A172 (cell line): ENCODE data around the gene RASSF5. TPM values are rescaled to one million over a fixed set of nuclear protein-coding genes. Genes with fewer than 3 reads are reported as not detected.
A peak's percentile ranks its signal among the peaks of the same experiment; 100 is the strongest.
"Not testable (repeated sequence)": the region's sequence is repeated elsewhere in the genome, so short reads cannot be mapped to it uniquely, and the experiment has no call there.

ENCODE experiments used
- DNase-seq: peaks from one replicate; pipeline ENCODE4 v3.0.0-alpha.2; 2015; ENCODE audit warnings: low spot score
- total RNA-seq: library from RNA; depleted of rRNA; stranded (reverse); fragments of >200 nt; shearing (Covaris generic); gene quantifications from 2 replicates; pipeline ENCODE4 v1.2.3, GENCODE V29; 2014

Gene RASSF5
- total RNA-seq, 1 experiment from 2014 or later, result 5.8 TPM

DNA sequence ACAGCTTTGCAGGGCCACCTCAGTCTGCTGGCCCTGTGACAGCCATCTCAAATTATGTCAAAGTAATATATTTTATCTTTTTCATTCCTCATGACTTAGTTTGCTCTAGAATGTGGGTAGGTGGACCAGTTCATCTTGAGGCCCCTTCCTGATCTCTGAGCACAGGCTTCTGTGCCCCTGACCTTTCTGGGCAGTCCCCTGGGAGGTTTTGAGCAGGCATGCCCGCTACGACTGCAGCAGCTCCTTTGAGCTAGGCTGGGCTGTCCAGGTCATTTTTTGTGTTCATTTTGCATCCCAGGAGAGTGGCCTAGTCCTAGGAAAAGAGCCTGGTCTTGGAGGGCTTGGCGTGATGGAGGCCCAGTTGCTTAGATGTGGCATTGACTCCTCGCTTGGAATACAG is 62.2 kb downstream of the RASSF5 start:
- DNase-seq, result no peak

DNA sequence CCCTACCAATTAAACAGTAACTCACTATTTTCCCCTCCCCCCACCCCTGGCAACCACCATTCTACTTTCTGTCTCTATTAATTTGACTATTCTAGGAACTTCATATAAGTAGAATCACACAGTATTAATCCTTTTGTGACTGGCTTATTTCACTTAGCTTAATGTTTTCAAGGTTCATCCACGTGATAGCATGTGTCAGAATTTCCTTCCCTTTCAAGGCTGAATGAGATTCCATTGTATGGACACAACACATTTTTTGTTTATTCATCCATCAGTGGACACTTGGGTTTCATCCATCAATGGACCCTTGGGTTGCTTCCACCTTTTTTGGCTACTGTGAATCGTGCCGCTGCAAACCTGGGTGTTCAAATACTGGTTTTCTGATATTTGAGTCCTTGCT is 63.2 kb downstream of the RASSF5 start:
- no peak for DNase-seq

DNA sequence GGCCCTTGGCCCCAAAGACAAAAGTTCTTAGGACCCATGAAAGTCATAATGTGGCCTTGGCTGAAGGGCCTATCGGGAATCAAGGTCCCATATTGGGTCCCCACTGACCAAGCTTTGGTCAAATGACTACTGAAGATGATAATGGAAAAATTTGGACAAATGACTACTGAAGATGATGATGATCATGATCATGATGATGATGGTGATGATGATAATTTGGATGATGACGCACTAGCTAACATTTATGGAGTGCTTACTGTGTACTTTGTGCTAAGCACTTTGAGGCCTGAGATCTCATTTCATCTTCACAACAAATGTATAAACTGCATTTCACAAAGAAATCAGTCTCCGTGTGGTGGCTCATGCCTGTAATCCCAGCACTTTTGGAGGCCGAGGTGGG is 65.5 kb downstream of the RASSF5 start:
- no peak for DNase-seq

DNA sequence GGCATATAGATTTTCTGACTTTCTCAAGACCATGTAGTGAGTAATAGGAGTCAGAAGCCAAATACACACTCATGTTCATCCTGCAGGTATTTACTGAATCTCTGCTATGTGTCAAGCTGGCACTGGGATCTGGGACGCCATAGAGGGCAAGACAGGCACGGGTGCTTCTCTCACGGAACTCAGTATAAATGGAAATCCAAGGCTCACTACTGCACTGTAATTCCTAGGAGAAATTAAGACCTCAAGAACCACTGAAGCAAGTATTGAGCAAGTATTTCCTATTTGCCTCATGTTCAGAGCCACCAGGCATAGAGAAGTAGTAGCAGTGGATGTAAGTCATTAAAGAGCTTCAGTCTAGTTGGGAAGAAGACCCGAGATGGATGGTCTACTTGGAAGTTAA is 66.0 kb downstream of the RASSF5 start:
- DNase-seq, result no peak

DNA sequence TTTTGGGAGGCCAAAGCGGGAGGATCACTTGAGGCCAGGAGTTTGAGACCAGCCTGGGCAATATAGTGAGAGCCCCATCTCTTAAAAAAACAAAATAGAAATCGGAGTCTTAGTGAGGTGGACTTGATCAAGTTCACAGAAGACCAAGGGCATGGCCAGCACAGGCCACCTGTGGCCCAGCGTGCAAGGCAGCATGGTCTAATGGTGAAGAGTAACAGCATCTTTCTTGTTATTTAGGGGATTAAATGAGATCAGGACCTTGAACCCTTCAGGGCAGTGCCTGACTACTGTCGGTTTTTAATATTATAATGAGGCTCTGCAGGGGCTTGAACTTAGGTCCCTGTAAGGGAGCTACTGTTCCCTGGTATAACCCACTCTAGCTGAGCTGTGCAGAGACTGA is 66.4 kb downstream of the RASSF5 start:
- no peak for DNase-seq

DNA sequence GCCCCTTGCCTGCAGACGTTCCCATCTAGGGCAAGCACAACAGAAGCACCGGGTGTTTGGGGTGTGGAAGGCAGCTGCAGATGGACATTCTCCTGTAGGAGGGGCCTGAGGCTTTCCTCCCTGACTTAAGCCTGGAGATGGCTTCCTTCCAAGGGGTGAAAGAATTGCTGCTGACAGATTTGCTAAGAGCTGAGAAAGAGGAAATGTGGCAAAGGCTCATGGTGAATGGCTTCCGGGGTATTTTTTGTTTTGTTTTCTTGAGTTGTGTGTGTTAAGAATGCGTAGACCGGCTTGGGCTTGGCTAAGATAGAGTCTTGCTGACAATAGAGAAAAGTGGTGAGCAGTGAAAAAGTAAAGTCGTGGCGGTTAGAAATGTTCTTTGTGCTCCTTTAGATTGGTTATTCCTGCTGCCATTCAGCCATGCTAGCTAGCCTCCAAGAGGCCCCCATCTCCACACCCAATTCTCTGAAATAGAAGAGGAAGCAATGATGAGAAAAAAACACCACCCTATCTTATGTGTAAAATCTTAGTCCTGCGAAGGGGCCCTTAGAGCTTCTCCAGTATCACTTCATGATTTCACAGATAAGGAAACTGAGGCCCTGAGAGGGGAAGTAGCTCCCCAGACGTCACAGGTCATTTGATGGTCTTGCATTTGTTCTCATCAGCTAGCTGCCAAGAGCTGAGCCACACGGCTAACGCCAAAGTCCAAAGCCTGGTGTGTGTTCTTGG is 68.0 kb downstream of the RASSF5 start:
- DNase-seq, result peak; percentile 74

DNA sequence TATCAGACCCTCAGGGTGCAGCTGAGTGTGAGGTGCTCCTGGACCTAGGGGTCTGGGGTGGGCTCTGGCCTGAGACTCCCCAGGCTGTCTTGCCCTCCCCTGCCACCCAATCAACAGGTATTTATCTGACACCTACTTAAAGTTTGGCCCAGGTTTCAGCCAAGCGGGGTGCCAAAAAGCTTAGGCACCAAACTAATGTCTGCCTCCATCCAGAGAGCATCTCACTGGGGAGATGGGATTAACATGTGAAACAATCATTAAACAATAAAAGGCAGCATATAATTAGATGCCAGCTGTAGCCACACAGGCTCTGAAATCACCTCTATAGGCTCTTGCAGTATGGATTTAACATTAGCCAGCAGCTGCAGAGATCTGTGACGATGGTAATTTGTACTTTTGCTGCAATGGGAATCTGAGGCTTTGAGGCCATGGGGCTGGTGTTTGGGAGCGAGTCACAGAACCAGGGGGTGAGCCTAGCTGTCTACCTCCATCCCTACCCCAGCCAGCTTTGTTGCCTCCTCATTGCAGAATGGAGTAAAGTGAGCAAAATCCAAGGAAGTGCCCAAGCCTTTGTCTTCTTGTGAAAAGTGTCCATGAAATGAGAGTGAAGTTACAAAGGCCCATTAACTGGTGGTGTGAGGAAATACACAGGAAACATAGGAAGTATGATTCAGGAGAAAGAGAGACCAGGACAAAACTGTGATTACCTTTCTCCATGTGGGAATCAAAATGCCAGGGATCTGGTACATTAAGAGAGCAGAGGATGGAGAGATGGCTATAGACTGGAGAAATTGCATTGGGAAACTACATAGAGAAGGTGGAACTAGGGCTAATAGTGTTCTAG is 68.8 kb downstream of the RASSF5 start:
- DNase-seq, result no peak

GRCh38 chr1:206577626-206578025 is 70.3 kb downstream of the RASSF5 start:
- DNase-seq, result no peak

DNA sequence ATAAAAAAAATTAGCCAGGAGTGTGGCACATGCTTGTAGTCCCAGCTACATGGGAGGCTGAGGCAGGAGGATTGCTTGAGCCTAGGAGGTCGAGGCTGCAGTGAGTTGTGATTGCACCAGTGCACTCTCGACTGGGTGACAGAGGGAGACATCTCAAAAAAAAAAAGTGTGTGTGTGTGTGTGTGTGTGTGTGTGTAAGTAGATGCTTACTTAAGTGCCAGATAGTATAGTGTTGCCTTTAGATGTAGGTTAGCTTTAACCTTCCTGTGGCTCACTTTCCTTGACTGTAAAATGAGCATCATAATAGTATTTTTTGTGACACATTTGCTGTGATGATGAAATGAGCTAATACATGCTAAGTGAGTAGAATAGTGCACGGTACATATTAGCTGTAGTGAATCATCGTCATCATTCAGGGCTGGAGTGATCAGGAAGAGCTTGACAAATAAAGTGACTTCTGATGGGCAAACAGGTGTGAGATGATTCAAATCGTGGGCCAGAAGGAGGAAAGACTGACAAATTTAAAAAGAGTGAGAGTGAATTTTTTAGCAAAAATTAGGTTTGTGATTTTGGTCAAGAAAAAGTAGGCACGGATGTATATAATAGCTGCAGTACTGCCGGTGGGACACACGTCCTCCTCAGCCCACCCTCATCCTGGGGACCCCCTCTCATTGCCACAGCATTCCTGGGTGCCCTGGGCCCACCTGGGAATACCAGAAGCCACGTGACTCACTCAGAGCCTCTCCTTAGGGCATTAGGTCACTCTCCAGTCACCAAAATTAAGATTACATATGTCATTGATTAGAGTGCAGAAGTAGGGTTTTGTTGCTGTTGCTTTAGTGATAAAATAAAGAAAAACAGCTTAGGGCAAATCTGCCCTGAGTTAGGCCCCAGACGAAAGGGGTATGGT is 71.0 kb downstream of the RASSF5 start:
- no peak for DNase-seq

DNA sequence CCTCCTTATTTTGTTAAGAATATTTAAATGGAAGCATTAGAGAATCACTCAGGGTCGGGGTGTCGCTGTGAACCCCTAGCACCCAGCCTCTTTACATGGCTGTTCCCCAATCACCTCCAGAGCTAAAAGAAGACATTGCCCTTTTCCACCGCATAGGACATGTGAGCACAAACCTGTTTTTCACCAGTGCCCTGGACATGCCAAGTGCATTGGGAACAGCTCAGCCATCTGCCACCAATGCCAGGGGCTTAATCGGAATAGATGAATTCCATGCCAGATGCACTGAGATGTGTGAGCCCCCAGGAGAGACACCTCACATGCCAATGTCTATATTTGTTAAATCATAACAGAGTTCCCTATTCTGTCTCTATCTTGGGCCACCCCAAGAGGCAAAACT is 71.6 kb downstream of the RASSF5 start:
- DNase-seq, result no peak

DNA sequence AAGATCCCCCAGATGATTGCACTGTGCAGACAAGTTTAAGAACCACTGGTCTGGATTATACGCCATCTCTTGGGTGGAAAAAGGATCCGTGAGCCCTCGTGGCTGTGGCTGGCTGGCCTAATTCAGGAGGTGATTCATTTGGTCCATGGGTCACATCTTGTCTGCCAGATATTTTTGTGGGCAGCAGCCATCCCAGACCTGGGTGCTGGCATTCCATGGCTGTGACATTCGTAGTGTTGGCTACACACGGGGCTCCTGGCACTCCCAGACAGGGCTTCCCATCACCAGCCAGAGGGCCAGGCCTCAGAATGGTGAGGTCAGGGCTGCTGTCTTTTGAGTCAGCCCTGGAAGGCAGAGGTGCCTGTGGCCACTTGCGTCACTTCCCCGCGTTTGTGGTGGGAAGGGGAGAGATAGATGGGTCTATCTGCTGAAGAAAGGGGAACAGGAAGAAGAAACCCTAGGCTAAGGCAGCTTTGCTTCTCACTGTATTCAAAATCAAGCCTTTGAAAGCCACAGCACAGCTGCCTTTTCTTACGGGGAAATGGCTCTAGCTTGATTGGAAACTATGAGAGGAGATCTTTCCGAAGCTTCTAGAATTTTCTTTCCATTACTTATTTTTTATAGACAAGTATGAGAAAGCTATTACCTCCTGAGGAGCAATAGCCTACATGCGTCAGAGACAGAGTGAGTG is 72.6 kb downstream of the RASSF5 start:
- peak; percentile 75 for DNase-seq

- DNase-seq, result no peak
Measured at GRCh38 chr1:206580438-206581113, 73.2 kb downstream of the RASSF5 start.

DNA sequence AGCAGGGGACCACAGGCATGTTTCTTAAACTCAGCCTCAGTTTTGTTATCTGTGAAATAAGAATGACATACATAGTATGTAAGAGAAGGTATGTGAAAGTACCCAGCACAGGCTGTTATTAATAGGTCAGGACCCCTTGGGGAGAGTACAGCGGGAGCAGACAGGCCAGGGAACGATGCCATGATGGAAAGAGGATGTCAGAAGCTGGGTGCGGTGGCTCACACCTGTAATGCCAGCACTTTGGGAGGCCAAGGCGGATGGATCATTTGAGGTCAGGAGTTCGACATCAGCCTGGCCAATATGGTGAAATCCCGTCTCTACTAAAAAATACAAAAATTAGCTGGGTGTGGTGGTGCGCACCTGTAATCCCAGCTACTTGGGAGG is 73.8 kb downstream of the RASSF5 start:
- not testable (repeated sequence) for DNase-seq

- DNase-seq, result no peak
Measured at GRCh38 chr1:206581571-206581981, 74.2 kb downstream of the RASSF5 start.

- no peak for DNase-seq
Measured at GRCh38 chr1:206582537-206582936, 75.2 kb downstream of the RASSF5 start.

- DNase-seq, result no peak
Measured at GRCh38 chr1:206582971-206583706, 75.8 kb downstream of the RASSF5 start.

DNA sequence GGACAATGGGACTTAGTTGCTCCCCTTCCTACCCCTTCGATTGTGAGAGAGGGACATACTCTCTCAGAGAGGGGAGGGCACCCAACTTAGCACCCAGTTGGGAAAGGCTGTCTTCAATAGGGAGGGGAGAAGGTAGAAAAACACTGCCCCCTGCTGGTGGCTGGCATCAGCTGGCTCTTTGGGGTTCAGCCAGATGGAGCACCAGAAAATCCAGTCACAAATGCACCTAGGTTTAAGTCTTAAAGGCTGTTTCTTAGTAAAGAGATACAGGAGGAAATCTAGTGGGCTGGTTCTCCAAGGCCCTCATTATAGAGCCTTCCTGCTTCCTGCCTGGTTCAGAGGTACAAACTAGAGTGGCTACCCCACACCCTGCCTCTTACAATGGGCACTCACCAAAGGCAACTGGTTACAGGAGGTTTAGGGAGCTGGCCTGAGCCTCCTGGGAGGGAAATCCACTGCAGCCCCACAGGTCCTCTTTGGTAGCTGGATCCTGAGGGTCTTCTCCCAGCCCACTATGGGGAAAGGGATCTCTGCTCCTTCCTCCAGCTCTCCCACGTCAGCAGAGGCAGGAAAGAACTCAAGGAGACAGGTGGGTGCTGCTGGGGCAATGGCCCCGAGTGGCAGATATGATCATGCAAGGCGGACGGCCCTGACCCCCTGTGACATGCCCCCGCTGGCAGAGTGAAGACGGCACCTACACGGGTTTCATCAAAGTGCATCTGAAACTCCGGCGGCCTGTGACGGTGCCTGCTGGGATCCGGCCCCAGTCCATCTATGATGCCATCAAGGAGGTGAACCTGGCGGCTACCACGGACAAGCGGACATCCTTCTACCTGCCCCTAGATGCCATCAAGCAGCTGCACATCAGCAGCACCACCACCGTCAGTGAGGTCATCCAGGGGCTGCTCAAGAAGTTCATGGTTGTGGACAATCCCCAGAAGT is 76.6 kb downstream of the RASSF5 start:
- peak; percentile 81 for DNase-seq

DNA sequence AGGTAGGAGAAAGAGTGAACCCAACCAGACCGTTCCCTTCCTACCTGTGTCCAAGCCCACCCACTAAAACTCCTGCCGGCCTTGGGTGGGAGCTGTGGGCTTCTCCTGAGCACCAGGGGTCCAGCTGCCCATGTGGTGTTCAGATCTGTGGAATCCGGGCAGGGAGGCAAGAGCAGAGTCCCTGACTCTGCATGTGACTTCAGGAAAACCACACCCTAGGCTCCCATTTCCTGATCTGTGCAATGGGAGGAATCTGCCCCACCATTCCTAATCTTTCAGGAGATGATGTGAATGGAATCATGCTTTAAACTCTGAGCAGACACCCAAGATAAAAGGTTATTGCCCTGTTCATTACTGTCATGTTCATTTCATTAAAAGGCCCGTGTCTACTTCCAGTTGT is 77.4 kb downstream of the RASSF5 start:
- no peak for DNase-seq
